Astrocyte of the spinal cord (primary cell): ENCODE results near the gene ATAD3A.
"Not testable (repeated sequence)": the region's sequence is repeated elsewhere in the genome, so short reads cannot be mapped to it uniquely, and the experiment has no call there.

Experiments
- DNase-seq: peaks from one replicate; pipeline ENCODE4 v3.0.0; 2011; ENCODE audit warnings: low read depth, low spot score
- H3K4me3 ChIP-seq: 2 replicates; pipeline ENCODE4 v1.5.1; 2011; ENCODE audit warnings: low read depth, mild to moderate bottlenecking, low read length, moderate library complexity
- CTCF ChIP-seq: IDR thresholded peaks from 2 replicates; pipeline ENCODE4 v1.5.1; 2012; ENCODE audit warnings: low read depth, mild to moderate bottlenecking, low read length, inconsistent platforms
- in situ Hi-C: cut with HindIII; loops from 2 replicates; pipeline ENCODE4 v1.10.0; 2017; ENCODE audit warnings: low sequenced_read_pairs

The ATAD3A gene

DNA sequence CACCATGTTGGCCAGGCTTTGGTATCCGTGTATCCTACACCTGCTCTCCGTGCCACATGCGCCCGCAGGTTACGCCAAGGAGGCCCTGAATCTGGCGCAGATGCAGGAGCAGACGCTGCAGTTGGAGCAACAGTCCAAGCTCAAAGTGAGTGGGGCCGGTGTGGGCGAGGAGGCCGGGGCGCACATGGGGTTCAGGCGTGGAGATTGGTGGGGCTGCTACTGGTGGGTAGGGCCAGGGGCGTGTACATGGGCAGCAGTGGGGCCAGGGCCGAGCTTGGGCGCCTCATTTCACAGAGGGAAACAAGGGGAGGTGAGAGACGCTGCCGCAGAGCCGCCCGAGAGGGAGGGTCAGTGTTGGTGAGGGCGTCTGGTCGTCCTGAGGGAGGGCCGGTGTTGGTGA is 34.8 kb upstream of the ATAD3A start:
- in situ Hi-C loops = no loop called here
- no peak for DNase-seq
- H3K4me3 ChIP-seq = no peak overlapping the region
- TF ChIP-seq CTCF = no peak

GRCh38 chr1:1479547-1480487 is 32.1 kb upstream of the ATAD3A start:
- in situ Hi-C loops = no loop called here
- no peak for TF ChIP-seq CTCF
- DNase-seq = no peak
- no peak overlapping the region for H3K4me3 ChIP-seq

- H3K4me3 ChIP-seq, in situ Hi-C loops: not testable (repeated sequence)
Measured at GRCh38 chr1:1480488-1480867, 31.5 kb upstream of the ATAD3A start.

GRCh38 chr1:1481811-1482210 is 30.2 kb upstream of the ATAD3A start:
- H3K4me3 ChIP-seq, in situ Hi-C loops, DNase-seq: not testable (repeated sequence)

More at GRCh38 chr1:1480488-1480867, 31.5 kb upstream of the ATAD3A start:
- DNase-seq = not testable (repeated sequence)

DNA sequence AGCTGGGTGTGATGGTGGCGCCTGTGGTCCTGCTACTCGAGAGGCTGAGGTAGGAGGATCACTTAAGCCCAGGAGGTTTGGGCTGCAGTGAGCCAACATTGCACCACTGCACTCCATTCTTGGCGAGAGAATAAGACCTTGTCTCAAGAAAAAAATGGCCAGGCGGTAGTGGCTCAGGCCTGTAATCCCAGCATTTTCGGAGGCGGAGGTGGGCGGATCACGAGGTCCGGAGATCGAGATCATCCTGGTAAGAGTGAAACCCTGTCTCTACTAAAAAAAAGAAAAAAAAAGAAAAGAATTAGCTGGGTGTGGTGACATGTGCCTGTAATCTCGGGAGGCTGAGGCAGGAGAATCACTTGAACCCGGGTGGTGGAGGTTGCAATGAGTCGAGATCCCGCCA is 29.1 kb upstream of the ATAD3A start:
- TF ChIP-seq CTCF = no peak
- DNase-seq = no peak
- in situ Hi-C loops = no loop called here
- no peak overlapping the region for H3K4me3 ChIP-seq

- TF ChIP-seq CTCF = no peak
- H3K4me3 ChIP-seq = no peak overlapping the region
- in situ Hi-C loops = no loop called here
- no peak for DNase-seq
Measured at GRCh38 chr1:1483714-1484113, 28.2 kb upstream of the ATAD3A start.

- DNase-seq, H3K4me3 ChIP-seq, in situ Hi-C loops: not testable (repeated sequence)
Measured at GRCh38 chr1:1484976-1485750, 26.8 kb upstream of the ATAD3A start.

DNA sequence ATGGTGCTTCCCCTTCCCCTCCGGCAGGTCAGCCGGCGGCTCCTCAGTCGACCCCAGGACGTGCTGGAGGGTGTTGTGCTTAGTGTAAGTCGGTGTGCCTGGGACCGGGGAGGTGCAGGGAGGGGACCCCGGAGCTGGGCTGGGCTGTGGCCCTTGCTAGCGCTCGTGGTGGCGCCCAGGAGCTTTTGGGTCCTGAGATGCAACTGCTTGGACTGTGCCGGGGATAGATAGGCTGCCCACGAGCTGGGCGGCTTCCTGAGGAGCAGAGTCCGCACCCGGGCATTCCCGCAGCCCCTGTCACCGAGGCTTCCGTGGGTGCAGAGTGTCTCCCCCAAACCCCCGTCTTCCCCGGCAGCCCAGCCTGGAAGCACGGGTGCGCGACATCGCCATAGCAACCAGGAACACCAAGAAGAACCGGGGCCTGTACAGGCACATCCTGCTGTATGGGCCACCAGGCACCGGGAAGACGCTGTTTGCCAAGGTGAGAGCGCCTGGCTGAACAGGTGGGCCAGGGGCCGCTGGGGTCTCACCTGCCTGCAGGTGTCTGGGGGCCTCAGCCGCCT is 26.1 kb upstream of the ATAD3A start:
- DNase-seq, in situ Hi-C loops, H3K4me3 ChIP-seq: not testable (repeated sequence)
